ENCODE results near the gene ZNF740. TPM values are rescaled to one million over a fixed set of nuclear protein-coding genes. Genes with fewer than 3 reads are reported as not detected.
A peak's percentile ranks its signal among the peaks of the same experiment; 100 is the strongest.

The ZNF740 gene
- total RNA-seq, 2 experiments from 2014 or later, result 31.6 to 58.2 TPM

GRCh38 chr12:53241623-53242412 is 61.3 kb downstream of the ZNF740 start:
- intact Hi-C loops (cut with micrococcal nuclease; ENCODE audit: unreplicated experiment), result no loop called here
- H2AFZ ChIP-seq (ENCODE audit: low read length), result no peak overlapping the region
- no peaks in the 10 kb centered on the region for H3K36me3 ChIP-seq (ENCODE audit: insufficient read depth, low read length)
- no peak overlapping the region for H3K4me2 ChIP-seq (ENCODE audit: low read length)
- POLR2A ChIA-PET, result no interaction called here
- CTCF ChIA-PET (ENCODE audit: unreplicated experiment), result interaction anchor here (0.6 kb wide), 1 partner anchor 9 kb away, joined by 5 read pairs; no protein-coding TSS in a partner anchor
- no peak overlapping the region for H3K27ac ChIP-seq (ENCODE audit: low read depth, low read length, poor library complexity, severe bottlenecking)
- H3K4me3 ChIP-seq (ENCODE audit: low read depth, low read length, poor library complexity, severe bottlenecking), result no peak overlapping the region
- H3K9me2 ChIP-seq (ENCODE audit: insufficient read depth, low read length), result no peaks in the 10 kb centered on the region
- peaks cover 12% of the 10 kb centered on the region for H3K4me1 ChIP-seq (ENCODE audit: insufficient read depth, low read length, poor library complexity, severe bottlenecking)
- no peak for DNase-seq (ENCODE audit: low spot score)
- H3K79me2 ChIP-seq (ENCODE audit: insufficient read depth, low read depth, low read length), result no peaks in the 10 kb centered on the region
- no peaks in the 10 kb centered on the region for H3K9me3 ChIP-seq (ENCODE audit: low read length)
- H4K20me1 ChIP-seq (ENCODE audit: insufficient read depth, low read length), result no peaks in the 10 kb centered on the region
- BruUV-seq (replicated peaks), result no TSS peak
- no peak for TF ChIP-seq CTCF (conservative IDR thresholded peaks at IDR 0.05; ENCODE audit: low read length)
- TF ChIP-seq EZH2phosphoT487 (IDR thresholded peaks at IDR 0.05; ENCODE audit: borderline replicate concordance, low read depth, low read length), result no peak

GRCh38 chr12:53244337-53244736 is 63.8 kb downstream of the ZNF740 start:
- H3K79me2 ChIP-seq (ENCODE audit: insufficient read depth, low read depth, low read length), result no peaks in the 10 kb centered on the region
- no peaks in the 10 kb centered on the region for H3K9me2 ChIP-seq (ENCODE audit: insufficient read depth, low read length)
- TF ChIP-seq CTCF (conservative IDR thresholded peaks at IDR 0.05; ENCODE audit: low read length), result no peak
- no peak for TF ChIP-seq EZH2phosphoT487 (IDR thresholded peaks at IDR 0.05; ENCODE audit: borderline replicate concordance, low read depth, low read length)
- peaks cover 12% of the 10 kb centered on the region for H3K4me1 ChIP-seq (ENCODE audit: insufficient read depth, low read length, poor library complexity, severe bottlenecking)
- 0 out of 2 replicates have a peak overlapping the region, but pooled peaks have one; percentile 22 for H2AFZ ChIP-seq (ENCODE audit: low read length)
- H3K9me3 ChIP-seq (ENCODE audit: low read length), result no peaks in the 10 kb centered on the region
- CTCF ChIA-PET (ENCODE audit: unreplicated experiment), result interaction anchor here (0.9 kb wide), 1 partner anchor 23 kb away, joined by 3 read pairs; no protein-coding TSS in a partner anchor
- no peaks in the 10 kb centered on the region for H3K36me3 ChIP-seq (ENCODE audit: insufficient read depth, low read length)
- POLR2A ChIA-PET, result interaction anchor here (0.6 to 1.6 kb wide), 6 partner anchors 10 to 257 kb away, joined by 3 to 7 read pairs (median 4); partner anchors contain the start of genes ESPL1 and TARBP2
- H4K20me1 ChIP-seq (ENCODE audit: insufficient read depth, low read length), result no peaks in the 10 kb centered on the region
- BruUV-seq (replicated peaks), result no TSS peak
- no peak for DNase-seq (ENCODE audit: low spot score)
- peak overlapping the region; percentile 50 for H3K4me2 ChIP-seq (ENCODE audit: low read length)
- H3K4me3 ChIP-seq (ENCODE audit: low read depth, low read length, poor library complexity, severe bottlenecking), result no peak overlapping the region
- no peak overlapping the region for H3K27ac ChIP-seq (ENCODE audit: low read depth, low read length, poor library complexity, severe bottlenecking)
- intact Hi-C loops (cut with micrococcal nuclease; ENCODE audit: unreplicated experiment), result no loop called here

Small RNA genes within 50 kb of the gene (small RNA-seq; reads per million reads assigned to genes)
- not detected for gene HIGD1AP1
- not detected for gene RNU6-333P

Other genes starting within 250 kb of the ZNF740 start
- not detected in 2 replicates for gene KRT18, start 231.6 kb upstream of the ZNF740 start, total RNA-seq (2014; rRNA removed; shearing (Covaris generic))
- gene KRT18, start 231.6 kb upstream of the ZNF740 start, total RNA-seq (2022), result not detected in 2 replicates
- gene EIF4B, start 174.3 kb upstream of the ZNF740 start, total RNA-seq (2014; rRNA removed; shearing (Covaris generic)), result 645 and 872 TPM in 2 replicates
- 745 and 898 TPM in 2 replicates for gene EIF4B, start 174.3 kb upstream of the ZNF740 start, total RNA-seq (2022)
- gene TNS2, start 130.7 kb upstream of the ZNF740 start, total RNA-seq (2014; rRNA removed; shearing (Covaris generic)), result 0.25 TPM in 1 of 2 replicates, not detected in the other
- 1.3 and 1.6 TPM in 2 replicates for gene TNS2, start 130.7 kb upstream of the ZNF740 start, total RNA-seq (2022)
- 7.3 and 10.9 TPM in 2 replicates for gene SPRYD3, start 101.3 kb upstream of the ZNF740 start, total RNA-seq (2014; rRNA removed; shearing (Covaris generic))
- gene SPRYD3, start 101.3 kb upstream of the ZNF740 start, total RNA-seq (2022), result 17.2 and 20.5 TPM in 2 replicates
- not detected in 2 replicates for gene IGFBP6, start 83.1 kb upstream of the ZNF740 start, total RNA-seq (2014; rRNA removed; shearing (Covaris generic))
- 1.2 and 2.9 TPM in 2 replicates for gene IGFBP6, start 83.1 kb upstream of the ZNF740 start, total RNA-seq (2022)
- gene SOAT2, start 77.2 kb upstream of the ZNF740 start, total RNA-seq (2014; rRNA removed; shearing (Covaris generic)), result 0.06 and 0.08 TPM in 2 replicates
- 1.2 and 1.8 TPM in 2 replicates for gene SOAT2, start 77.2 kb upstream of the ZNF740 start, total RNA-seq (2022)
- 18.9 and 25.8 TPM in 2 replicates for gene CSAD, start 203 bp downstream of the ZNF740 start, total RNA-seq (2014; rRNA removed; shearing (Covaris generic))
- gene CSAD, start 203 bp downstream of the ZNF740 start, total RNA-seq (2022), result 26.9 and 32.0 TPM in 2 replicates
- gene ITGB7, start 26.5 kb downstream of the ZNF740 start, total RNA-seq (2014; rRNA removed; shearing (Covaris generic)), result 48.6 and 51.7 TPM in 2 replicates
- gene ITGB7, start 26.5 kb downstream of the ZNF740 start, total RNA-seq (2022), result 153 and 207 TPM in 2 replicates
- 1.4 and 7.0 TPM in 2 replicates for gene RARG, start 51.5 kb downstream of the ZNF740 start, total RNA-seq (2014; rRNA removed; shearing (Covaris generic))
- gene RARG, start 51.5 kb downstream of the ZNF740 start, total RNA-seq (2022), result 5.1 and 8.4 TPM in 2 replicates
- gene ESPL1, start 87.6 kb downstream of the ZNF740 start, total RNA-seq (2014; rRNA removed; shearing (Covaris generic)), result 77.4 and 78.2 TPM in 2 replicates
- gene ESPL1, start 87.6 kb downstream of the ZNF740 start, total RNA-seq (2022), result 121 and 137 TPM in 2 replicates
- 348 and 394 TPM in 2 replicates for gene PFDN5, start 114.8 kb downstream of the ZNF740 start, total RNA-seq (2014; rRNA removed; shearing (Covaris generic))
- 264 TPM in 2 replicates for gene PFDN5, start 114.8 kb downstream of the ZNF740 start, total RNA-seq (2022)
- gene MYG1, start 119.0 kb downstream of the ZNF740 start, total RNA-seq (2014; rRNA removed; shearing (Covaris generic)), result 41.0 and 53.4 TPM in 2 replicates
- 59.3 and 64.9 TPM in 2 replicates for gene MYG1, start 119.0 kb downstream of the ZNF740 start, total RNA-seq (2022)
- 85.5 and 95.6 TPM in 2 replicates for gene AAAS, start 140.9 kb downstream of the ZNF740 start, total RNA-seq (2014; rRNA removed; shearing (Covaris generic))
- gene AAAS, start 140.9 kb downstream of the ZNF740 start, total RNA-seq (2022), result 94.5 and 109 TPM in 2 replicates
- gene SP7, start 155.6 kb downstream of the ZNF740 start, total RNA-seq (2014; rRNA removed; shearing (Covaris generic)), result 0.16 TPM in 1 of 2 replicates, not detected in the other
- 0.27 TPM in 1 of 2 replicates, not detected in the other for gene SP7, start 155.6 kb downstream of the ZNF740 start, total RNA-seq (2022)
- gene SP1, start 199.5 kb downstream of the ZNF740 start, total RNA-seq (2014; rRNA removed; shearing (Covaris generic)), result 47.3 and 58.9 TPM in 2 replicates
- gene SP1, start 199.5 kb downstream of the ZNF740 start, total RNA-seq (2022), result 83.9 and 93.9 TPM in 2 replicates
- gene AMHR2, start 243.1 kb downstream of the ZNF740 start, total RNA-seq (2014; rRNA removed; shearing (Covaris generic)), result not detected in 2 replicates
- not detected in 2 replicates for gene AMHR2, start 243.1 kb downstream of the ZNF740 start, total RNA-seq (2022)

All from OCI-LY7 (cell line).